Tibial nerve (tissue), 4 donors: ENCODE results near the gene CD80. TPM values are rescaled to one million over a fixed set of nuclear protein-coding genes. Genes with fewer than 3 reads are reported as not detected.

Experiments used
- DNase-seq, 2 donors: peaks; one replicate each; pipeline ENCODE4 v3.0.0-alpha.2; 2019; ENCODE audit warnings: low spot score in 2 of 2
- H3K27ac ChIP-seq, 4 donors: fragments of 200-600 bp; sonication (generic) in 3 of 4; one replicate each; pipeline ENCODE4 v1.5.1; 2017 to 2019; ENCODE audit warnings: mild to moderate bottlenecking in 1 of 4
- H3K27me3 ChIP-seq, 2 donors: fragments of 200-600 bp; sonication (generic) in 1 of 2; one replicate each; pipeline versions ENCODE4 v1.5.1 to v1.6.0; 2017 to 2019
- H3K36me3 ChIP-seq, 3 donors: fragments of 200-600 bp; sonication (generic); one replicate each; pipeline ENCODE4 v1.5.1; 2018 to 2019
- H3K4me1 ChIP-seq, 4 donors: fragments of 200-600 bp; sonication (generic) in 3 of 4; one replicate each; pipeline ENCODE4 v1.5.1; 2017 to 2019
- H3K4me3 ChIP-seq, 4 donors: fragments of 200-600 bp; sonication (generic) in 3 of 4; one replicate each; pipeline ENCODE4 v1.5.1; 2017 to 2019; ENCODE audit warnings: mild to moderate bottlenecking in 1 of 4, moderate library complexity in 1 of 4
- H3K9me3 ChIP-seq, 4 donors: fragments of 200-600 bp; sonication (generic) in 3 of 4; one replicate each; pipeline ENCODE4 v1.5.1; 2017 to 2019
- EP300 ChIP-seq, 2 donors: sonication (generic); formaldehyde crosslinking; IDR thresholded peaks; one replicate each; pipeline ENCODE4 v1.6.1; 2017; ENCODE audit warnings: antibody characterized with exemption in 2 of 2, mild to moderate bottlenecking in 1 of 2
- POLR2A ChIP-seq, 2 donors: fragments of 450-650 bp; IDR thresholded peaks; one replicate each; pipeline ENCODE4 v1.6.1; 2017; ENCODE audit warnings: antibody characterized with exemption in 2 of 2, mild to moderate bottlenecking in 2 of 2, moderate library complexity in 2 of 2
- WGBS, 2 donors: methylation state at CpG; one replicate each; pipeline ENCODE4 v1.1.5; 2018; 5-methylcytosine and 5-hydroxymethylcytosine counted together
- total RNA-seq, 4 donors: library from RNA; depleted of rRNA; stranded (reverse); fragments of >200 nt; gene quantifications; one replicate each; pipeline ENCODE4 v1.1.0, GENCODE V29; 2016
- TF ChIP-seq, protein P1 (sequence below), 5 experiments: fragments of 200-600 bp in 3 of 5; fragments of 450-650 bp in 2 of 5; sonication (generic) in 3 of 5; IDR thresholded peaks; one replicate each; pipeline ENCODE4 v1.5.1; 2016 to 2019; ENCODE audit warnings: antibody characterized with exemption in 5 of 5, mild to moderate bottlenecking in 3 of 5, moderate library complexity in 2 of 5

The CD80 gene
- total RNA-seq, 4 donors from 2014 or later, result not detected

DNA sequence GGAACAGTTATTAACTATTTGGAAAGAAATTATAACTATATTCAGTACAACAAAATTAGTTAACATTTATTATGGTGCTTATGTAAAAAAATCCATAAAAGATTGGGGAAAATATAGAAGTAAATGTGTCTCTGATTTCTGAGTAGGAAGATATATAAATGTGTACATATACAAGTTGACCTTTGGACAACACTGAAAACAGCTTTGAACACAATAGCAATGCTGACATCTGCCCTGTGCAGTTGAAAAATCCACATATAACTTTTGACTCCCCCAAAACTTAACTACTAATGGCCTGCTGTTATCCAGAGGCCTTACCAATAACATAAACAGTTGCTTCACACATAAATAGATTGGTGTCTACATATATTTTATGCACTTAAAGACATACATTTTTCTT, 48.7 kb downstream of the CD80 start:
- TF ChIP-seq POLR2A (IDR thresholded peaks at IDR 0.05) (no peak), EP300 (IDR thresholded peaks at IDR 0.05) (no peak)
- TF ChIP-seq, protein P1, sequence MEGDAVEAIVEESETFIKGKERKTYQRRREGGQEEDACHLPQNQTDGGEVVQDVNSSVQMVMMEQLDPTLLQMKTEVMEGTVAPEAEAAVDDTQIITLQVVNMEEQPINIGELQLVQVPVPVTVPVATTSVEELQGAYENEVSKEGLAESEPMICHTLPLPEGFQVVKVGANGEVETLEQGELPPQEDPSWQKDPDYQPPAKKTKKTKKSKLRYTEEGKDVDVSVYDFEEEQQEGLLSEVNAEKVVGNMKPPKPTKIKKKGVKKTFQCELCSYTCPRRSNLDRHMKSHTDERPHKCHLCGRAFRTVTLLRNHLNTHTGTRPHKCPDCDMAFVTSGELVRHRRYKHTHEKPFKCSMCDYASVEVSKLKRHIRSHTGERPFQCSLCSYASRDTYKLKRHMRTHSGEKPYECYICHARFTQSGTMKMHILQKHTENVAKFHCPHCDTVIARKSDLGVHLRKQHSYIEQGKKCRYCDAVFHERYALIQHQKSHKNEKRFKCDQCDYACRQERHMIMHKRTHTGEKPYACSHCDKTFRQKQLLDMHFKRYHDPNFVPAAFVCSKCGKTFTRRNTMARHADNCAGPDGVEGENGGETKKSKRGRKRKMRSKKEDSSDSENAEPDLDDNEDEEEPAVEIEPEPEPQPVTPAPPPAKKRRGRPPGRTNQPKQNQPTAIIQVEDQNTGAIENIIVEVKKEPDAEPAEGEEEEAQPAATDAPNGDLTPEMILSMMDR (IDR thresholded peaks at IDR 0.05), result no peak
- Histone ChIP-seq H3K4me3 (no peak overlapping the region), H3K9me3 (no peaks in the 10 kb centered on the region), H3K27ac (no peak overlapping the region), H3K27me3 (no peaks in the 10 kb centered on the region), H3K36me3 (peaks cover 0 to 89% (median 5%) of the 10 kb centered on the region in 3 donors), H3K4me1 (no peaks in the 10 kb centered on the region)
- no peak for DNase-seq

DNA sequence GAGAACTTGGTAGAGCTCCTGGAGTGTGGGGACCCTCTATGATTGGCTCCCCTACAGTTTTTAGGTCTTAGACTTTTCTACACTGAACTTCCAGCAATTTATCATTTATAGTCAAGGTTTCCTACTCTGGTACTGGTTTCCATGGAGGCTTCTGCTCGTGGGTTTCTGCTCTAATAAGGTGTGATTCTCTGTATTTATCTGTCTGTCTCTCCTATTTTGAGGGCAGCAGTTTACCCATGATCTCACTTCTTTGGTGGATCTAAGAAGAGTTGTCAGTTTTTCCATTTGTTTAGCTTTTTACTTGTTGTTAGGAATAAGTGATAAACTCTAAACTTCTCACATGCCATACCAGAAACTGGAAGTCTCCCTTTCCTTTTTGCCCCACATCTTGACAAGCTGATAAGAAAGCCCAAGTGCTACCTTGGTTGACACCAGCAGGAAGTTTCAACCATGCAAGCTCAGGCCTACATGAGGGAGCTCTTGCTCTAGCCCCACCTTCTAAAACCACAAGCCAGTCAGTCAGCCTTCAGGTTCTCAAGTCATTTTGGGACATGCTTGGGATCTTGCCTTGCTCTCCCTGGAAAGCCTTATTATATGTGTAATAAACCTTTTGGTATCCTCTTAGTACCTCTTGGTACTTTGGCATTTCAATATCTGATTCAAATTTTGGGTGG, 51.1 kb downstream of the CD80 start:
- peaks cover 0 to 88% (median 0%) of the 10 kb centered on the region in 3 donors for H3K36me3 ChIP-seq
- 80 to 81% methylated on average over 1 of the region's 1 CpG for WGBS, 2 donors
- no peak overlapping the region for H3K27ac ChIP-seq
- H3K27me3 ChIP-seq, result no peaks in the 10 kb centered on the region
- no peak overlapping the region for H3K4me3 ChIP-seq
- H3K9me3 ChIP-seq, result no peaks in the 10 kb centered on the region
- DNase-seq, result no peak
- H3K4me1 ChIP-seq, result no peaks in the 10 kb centered on the region
- TF ChIP-seq EP300 (IDR thresholded peaks at IDR 0.05) (no peak), POLR2A (IDR thresholded peaks at IDR 0.05) (no peak)
- TF ChIP-seq, protein P1 (IDR thresholded peaks at IDR 0.05), result no peak

DNA sequence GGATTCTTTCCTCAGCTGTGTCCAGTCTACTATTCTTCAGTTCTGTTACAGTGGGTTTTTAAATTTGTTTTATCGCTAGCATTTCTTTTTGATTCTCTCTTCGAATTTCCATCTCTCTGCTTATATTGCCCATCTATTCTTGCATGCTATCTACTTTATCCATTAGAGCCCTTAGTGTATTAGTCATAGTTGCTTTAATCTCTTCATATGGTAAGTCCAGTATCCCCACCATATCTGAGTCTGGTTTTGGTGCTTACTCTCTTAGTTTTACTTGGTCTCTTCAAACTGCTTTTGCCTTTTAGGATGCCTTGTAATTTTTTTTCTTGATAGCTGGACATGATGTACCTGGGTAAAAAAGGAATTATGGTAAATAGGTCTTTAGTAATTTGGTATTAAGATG, 52.0 kb downstream of the CD80 start:
- DNase-seq, result no peak
- Histone ChIP-seq H3K9me3 (no peaks in the 10 kb centered on the region), H3K27ac (no peak overlapping the region), H3K27me3 (no peaks in the 10 kb centered on the region), H3K4me3 (no peak overlapping the region), H3K4me1 (no peaks in the 10 kb centered on the region), H3K36me3 (peaks cover 0 to 83% (median 0%) of the 10 kb centered on the region in 3 donors)
- TF ChIP-seq EP300 (IDR thresholded peaks at IDR 0.05), result no peak
- no peak for TF ChIP-seq POLR2A (IDR thresholded peaks at IDR 0.05)
- TF ChIP-seq, protein P1 (IDR thresholded peaks at IDR 0.05), result no peak
- 97 to 100% methylated on average over 2 of the region's 2 CpGs for WGBS, 2 donors

DNA sequence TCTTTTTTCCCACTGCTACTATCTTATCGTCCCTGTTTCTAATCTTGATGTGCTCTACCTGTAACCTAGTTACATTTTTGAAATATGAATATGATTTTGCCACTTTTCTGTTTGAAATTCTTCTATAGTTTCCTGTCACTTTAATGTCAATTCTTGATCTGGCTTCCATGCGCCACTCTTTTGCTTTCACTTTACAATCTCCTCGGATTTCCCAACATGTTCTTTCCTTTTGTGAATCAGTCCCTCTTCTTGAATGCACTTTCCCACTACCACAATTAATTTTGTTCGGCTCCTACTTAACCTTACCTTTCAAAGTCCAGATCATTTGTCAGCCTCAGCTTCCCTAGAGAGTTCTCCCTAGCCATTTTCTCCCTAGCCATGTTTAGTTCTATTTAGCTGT, 52.8 kb downstream of the CD80 start:
- 83 to 89% methylated on average over 4 of the region's 4 CpGs for WGBS, 2 donors
- no peak overlapping the region for H3K27ac ChIP-seq
- peaks cover 0 to 78% (median 0%) of the 10 kb centered on the region in 3 donors for H3K36me3 ChIP-seq
- H3K4me1 ChIP-seq, result peaks cover 0 to 5% (median 0%) of the 10 kb centered on the region in 4 donors
- no peaks in the 10 kb centered on the region for H3K27me3 ChIP-seq
- no peak for DNase-seq
- no peaks in the 10 kb centered on the region for H3K9me3 ChIP-seq
- TF ChIP-seq EP300 (IDR thresholded peaks at IDR 0.05), result no peak
- no peak overlapping the region for H3K4me3 ChIP-seq

DNA sequence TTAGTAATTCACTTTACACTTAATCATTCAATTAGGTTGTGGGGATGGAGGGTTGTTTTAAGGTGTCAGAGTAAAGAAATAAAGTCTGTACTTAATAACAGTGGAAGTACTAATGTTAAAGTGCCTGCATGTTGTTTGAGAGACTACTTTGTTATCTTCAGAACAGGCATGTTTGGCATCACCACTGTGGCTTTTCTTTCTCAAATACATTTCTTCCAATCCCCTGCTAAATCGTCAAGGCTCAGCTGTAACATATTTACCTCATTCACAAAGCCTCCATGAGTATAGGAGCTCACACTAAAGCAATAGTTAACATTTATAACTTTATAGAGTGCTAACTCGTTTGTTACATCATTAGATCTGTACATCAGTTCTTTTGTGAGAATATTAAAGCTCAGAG, 58.5 kb downstream of the CD80 start:
- no peak for TF ChIP-seq EP300 (IDR thresholded peaks at IDR 0.05)
- TF ChIP-seq, protein P1 (IDR thresholded peaks at IDR 0.05), result no peak
- TF ChIP-seq POLR2A (IDR thresholded peaks at IDR 0.05), result no peak

More for the DNA sequence above, 58.5 kb downstream of the CD80 start:
- Histone ChIP-seq H3K9me3 (no peaks in the 10 kb centered on the region), H3K27ac (no peak overlapping the region), H3K27me3 (no peaks in the 10 kb centered on the region), H3K4me3 (no peak overlapping the region), H3K4me1 (peaks cover 0 to 41% (median 22%) of the 10 kb centered on the region in 4 donors), H3K36me3 (peaks cover 0 to 31% (median 0%) of the 10 kb centered on the region in 3 donors)
- DNase-seq, result no peak
- 40 to 48% methylated on average over 2 of the region's 2 CpGs for WGBS, 2 donors
